Gastrocnemius medialis (tissue), 4 donors: Measurements from ENCODE around the gene ADIRF.

Source experiments
- POLR2A ChIP-seq, 2 donors: fragments of 450-650 bp; IDR thresholded peaks; one replicate each; pipeline ENCODE4 v1.6.1; 2017; ENCODE audit warnings: antibody characterized with exemption in 2 of 2, mild to moderate bottlenecking in 2 of 2, moderate library complexity in 2 of 2
- TF ChIP-seq, protein P1 (sequence below), 5 experiments: fragments of 450-650 bp in 3 of 5; fragments of 200-600 bp in 2 of 5; sonication (generic) in 2 of 5; IDR thresholded peaks in 4 of 5; conservative IDR thresholded peaks in 1 of 5; 1 replicate in 4 of 5; 2 replicates in 1 of 5; pipeline ENCODE4 v1.5.1; 2016 to 2019; ENCODE audit warnings: antibody characterized with exemption in 5 of 5, mild to moderate bottlenecking in 3 of 5, moderate library complexity in 3 of 5

DNA sequence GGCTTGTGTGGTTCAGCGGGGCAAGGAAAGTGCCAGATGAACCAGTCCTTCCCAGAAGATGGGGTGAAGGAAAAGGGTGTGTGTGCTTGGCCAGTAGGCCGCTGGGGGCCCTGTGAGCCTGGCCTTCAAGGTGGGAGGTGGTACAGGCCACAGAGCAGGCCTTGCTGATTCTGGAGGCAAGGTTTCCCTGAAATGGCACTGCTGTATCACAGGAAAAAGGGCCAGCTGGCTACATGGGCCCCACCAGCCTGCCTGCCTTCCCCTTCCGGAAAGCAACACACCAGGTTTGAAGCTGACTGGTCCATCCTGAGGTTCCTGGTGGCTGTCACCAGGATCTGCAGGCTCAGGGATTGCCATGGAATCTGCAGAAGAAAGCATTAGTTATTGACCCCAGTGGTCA lies 23.4 kb upstream of the ADIRF start:
- TF ChIP-seq, protein P1, sequence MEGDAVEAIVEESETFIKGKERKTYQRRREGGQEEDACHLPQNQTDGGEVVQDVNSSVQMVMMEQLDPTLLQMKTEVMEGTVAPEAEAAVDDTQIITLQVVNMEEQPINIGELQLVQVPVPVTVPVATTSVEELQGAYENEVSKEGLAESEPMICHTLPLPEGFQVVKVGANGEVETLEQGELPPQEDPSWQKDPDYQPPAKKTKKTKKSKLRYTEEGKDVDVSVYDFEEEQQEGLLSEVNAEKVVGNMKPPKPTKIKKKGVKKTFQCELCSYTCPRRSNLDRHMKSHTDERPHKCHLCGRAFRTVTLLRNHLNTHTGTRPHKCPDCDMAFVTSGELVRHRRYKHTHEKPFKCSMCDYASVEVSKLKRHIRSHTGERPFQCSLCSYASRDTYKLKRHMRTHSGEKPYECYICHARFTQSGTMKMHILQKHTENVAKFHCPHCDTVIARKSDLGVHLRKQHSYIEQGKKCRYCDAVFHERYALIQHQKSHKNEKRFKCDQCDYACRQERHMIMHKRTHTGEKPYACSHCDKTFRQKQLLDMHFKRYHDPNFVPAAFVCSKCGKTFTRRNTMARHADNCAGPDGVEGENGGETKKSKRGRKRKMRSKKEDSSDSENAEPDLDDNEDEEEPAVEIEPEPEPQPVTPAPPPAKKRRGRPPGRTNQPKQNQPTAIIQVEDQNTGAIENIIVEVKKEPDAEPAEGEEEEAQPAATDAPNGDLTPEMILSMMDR (IDR thresholded peaks at IDR 0.05 in 4 of 5, conservative IDR thresholded peaks at IDR 0.05 in 1 of 5) = no peak
- TF ChIP-seq POLR2A (IDR thresholded peaks at IDR 0.05) = no peak
